HG03159 (cell line): ENCODE results near the gene C2orf72.
"Not testable (repeated sequence)": the region's sequence is repeated elsewhere in the genome, so short reads cannot be mapped to it uniquely, and the experiment has no call there.

ENCODE experiments used
- ATAC-seq: cut with Tn5 transposase; IDR thresholded peaks from one replicate; pipeline ENCODE4 v1.9.1; 2021; ENCODE audit warnings: mild to moderate bottlenecking, moderate library complexity; ENCODE audit not compliant: unreplicated experiment

C2orf72 gene

DNA sequence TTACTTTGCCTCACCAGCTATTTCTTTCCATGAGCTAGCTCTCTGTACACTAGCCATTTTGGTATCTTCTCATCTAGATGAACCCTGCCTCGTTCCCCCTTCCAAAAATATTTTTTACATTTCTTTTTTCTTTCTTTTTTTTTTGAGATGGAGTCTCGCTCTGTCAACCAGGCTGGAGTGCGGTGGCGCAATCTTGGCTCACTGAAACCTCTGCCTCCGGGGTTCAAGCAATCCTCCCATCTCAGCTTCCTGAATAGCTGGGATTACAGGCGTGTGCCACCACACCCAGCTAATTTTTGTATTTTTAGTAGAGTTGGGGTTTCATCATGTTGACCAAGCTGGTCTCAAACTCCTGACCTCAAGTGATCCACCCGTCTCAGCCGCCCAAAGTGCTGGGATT, 30.2 kb downstream of the C2orf72 start:
- not testable (repeated sequence) for ATAC-seq

DNA sequence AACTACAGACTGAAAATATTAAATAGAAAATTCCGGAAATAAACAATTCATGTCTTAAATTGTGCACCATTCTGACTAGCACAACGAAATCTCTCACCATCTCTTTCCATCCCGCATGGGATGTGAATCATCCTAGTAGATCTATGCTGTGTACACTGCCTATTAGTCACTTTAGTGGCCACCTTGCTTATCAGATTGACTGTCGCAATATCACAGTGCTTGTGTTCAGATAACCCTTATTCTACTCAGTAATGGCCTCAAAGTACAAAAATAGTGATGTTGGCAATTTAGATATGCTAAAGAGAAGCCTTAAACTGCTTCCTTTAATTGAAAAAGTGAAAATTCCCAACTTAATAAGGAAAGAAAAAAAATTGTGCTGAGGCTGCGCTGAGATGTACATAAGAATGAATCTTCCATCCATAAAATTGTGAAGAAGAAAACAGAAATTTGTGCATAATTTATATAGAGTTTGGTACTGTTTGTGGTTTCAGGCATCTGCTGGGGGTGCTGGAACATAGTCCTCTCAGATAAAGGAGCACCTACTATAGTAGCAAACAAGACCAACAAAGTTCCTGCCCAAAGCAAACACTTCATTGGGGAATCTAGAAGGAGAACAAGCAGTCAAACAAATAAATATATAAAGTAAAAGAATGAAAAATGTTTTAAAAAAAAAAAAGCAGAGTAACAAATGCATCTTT, 31.4 kb downstream of the C2orf72 start:
- no peak for ATAC-seq

DNA sequence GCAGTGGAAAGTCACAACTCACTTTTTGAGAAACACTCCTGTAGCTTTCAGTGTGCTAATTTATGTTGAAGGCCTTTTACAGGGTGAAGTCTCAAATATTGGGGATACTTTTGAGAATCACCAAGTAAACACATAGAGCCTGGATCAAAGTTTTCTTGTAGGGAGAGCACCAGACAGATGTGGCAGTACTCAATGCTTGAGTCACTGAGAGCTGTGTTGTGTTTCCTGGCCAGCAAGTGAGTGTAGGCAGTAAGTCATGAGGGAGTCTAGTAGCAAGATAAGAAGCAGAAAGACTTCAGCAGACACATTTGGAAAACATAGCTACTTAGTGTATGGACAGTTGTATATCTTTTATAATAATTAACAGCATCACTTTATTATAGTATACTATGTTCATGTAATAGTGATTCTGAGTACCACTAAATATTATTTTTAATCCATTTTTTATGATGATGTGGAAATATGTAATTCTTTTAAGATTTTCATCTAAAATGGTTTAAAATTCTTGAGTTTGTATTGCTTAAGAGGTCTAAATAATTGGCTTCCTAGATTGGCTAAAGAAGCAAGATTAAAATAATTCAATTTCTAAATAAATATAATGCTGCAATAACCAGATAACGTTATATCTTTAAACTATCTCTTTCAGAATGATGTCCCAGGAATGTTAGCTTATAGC, 32.2 kb downstream of the C2orf72 start:
- ATAC-seq: no peak

DNA sequence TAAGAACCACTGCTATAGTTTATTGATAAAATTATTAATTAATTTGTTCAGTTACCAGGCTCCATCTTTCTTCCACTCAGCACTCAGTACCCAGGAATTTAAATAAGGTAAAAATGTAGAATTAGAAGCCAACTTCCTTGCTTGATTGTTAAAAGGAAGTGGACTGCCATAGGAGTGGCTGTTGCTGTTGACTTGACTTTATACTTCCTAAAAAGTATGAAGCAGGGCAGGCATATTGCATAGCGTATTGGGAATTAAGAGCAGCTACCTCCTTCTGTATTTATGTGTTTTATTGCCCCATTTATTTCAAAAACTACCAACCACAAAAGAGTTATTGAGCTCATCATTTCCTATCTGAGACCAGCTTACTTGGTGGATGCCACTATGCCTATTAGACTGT, 47.2 kb downstream of the C2orf72 start:
- no peak for ATAC-seq

DNA sequence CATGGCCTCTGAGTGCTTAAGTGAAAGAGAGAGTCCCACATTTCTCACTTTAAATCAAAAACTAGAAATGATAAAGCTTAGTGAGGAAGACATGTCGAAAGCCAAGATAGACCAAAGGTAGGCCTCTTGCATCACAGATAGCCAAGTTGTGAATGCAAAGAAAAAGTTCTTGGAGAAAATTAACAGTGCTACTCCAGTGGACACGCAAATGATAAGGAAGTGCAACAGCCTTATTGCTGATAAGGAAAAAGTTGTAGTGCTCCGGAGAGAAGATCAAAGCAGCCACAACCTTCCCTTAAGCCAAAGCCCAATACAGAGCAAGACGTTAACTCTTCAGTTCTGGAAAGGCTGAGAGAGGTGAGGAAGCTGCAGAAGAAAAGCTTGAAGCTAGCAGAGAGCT, 51.4 kb downstream of the C2orf72 start:
- ATAC-seq: no peak

DNA sequence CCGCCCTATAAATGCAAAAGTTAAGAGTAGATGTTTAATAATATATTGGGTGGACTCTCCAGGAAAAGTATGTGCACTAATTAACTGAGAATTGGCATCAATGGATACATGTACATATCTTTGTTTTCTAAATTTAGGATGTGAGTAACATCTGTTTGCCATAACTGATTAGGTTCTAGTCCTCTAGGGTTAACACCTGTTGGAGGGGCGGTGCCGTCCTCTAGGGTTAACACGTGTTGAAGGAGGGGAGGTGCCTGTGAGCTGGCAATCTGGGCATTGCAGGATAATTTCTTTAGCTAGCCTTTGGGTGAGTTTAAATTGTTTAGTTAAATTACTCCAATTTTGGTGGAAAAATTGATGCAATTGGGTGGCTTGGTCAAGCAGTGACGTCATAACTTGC, 56.6 kb downstream of the C2orf72 start:
- ATAC-seq: no peak

DNA sequence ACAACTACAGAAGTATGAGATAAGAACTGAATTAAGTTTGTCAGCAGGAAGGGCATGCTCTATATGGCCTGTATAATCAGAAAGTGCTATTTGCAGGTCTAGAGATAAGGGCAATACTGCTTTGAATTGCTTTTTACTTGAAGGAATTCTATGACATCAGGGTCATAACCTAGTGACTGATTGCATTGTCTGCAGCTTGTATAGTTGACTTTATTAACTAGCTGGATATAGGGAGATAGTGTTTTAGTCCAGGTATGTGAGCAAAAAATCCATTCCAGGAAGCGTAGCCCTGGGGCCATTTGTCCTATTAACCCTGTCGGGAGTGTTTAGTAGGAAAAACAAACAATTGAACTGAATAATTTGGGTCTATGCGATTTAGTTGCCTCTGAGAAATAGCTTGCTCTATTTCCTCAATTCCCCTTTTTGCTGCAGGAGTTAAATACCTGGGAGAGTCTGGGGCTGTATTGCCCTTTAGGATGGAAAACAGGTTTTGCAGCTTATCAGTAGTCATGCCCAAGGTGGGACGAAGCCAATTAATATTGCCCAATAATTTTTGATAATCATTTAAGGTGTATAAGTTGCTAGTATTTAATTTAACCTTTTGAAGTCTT, 57.5 kb downstream of the C2orf72 start:
- no peak for ATAC-seq
